PFSK-1 (cell line): ENCODE results near the gene SNX7.

Experiments
- FOXP2 ChIP-seq: optimal IDR thresholded peaks from 2 replicates; pipeline ENCODE3; 2011; ENCODE audit warnings: borderline replicate concordance, control low read depth, inconsistent platforms; ENCODE audit not compliant: insufficient read depth; ENCODE audit errors: extremely low read length, extremely low read depth
- POLR2AphosphoS5 ChIP-seq: IDR thresholded peaks from 2 replicates; pipeline ENCODE4 v1.6.1; 2012; ENCODE audit warnings: low read depth, mild to moderate bottlenecking, control low read depth, low read length, moderate library complexity
- REST ChIP-seq, 2 experiments: IDR thresholded peaks; 2 replicates each; pipeline versions ENCODE4 v1.6.1 to v1.8.0; 2011 to 2012; ENCODE audit warnings: low read depth in 2 of 2, low read length in 2 of 2, control low read depth in 1 of 2, inconsistent platforms in 1 of 2, mild to moderate bottlenecking in 1 of 2, moderate library complexity in 1 of 2; ENCODE audit not compliant: insufficient read depth in 1 of 2
- SIN3A ChIP-seq: IDR thresholded peaks from 2 replicates; pipeline ENCODE4 v1.6.1; 2012; ENCODE audit warnings: mild to moderate bottlenecking, low read length, moderate library complexity, borderline replicate concordance; ENCODE audit not compliant: insufficient read depth
- TAF1 ChIP-seq: IDR thresholded peaks from 2 replicates; pipeline ENCODE4 v1.6.1; 2012; ENCODE audit warnings: low read length, control low read depth, borderline replicate concordance; ENCODE audit not compliant: insufficient read depth

The SNX7 gene

GRCh38 chr1:98793136-98793535, 131.6 kb downstream of the SNX7 start:
- TF ChIP-seq POLR2AphosphoS5, result no peak
- no peak for TF ChIP-seq FOXP2
- no peak for TF ChIP-seq SIN3A
- no peak for TF ChIP-seq REST (IDR thresholded peaks at IDR 0.05; ENCODE audit: insufficient read depth in 1 of 2, low read depth in 2 of 2, low read length in 2 of 2)
- no peak for TF ChIP-seq TAF1

- TF ChIP-seq FOXP2 (no peak), SIN3A (no peak), TAF1 (no peak)
These were observed 132.8 kb downstream of the SNX7 start for GRCh38 chr1:98794196-98794886.

GRCh38 chr1:98796049-98796448, 134.5 kb downstream of the SNX7 start:
- TF ChIP-seq SIN3A (no peak), POLR2AphosphoS5 (no peak), REST (IDR thresholded peaks at IDR 0.05; ENCODE audit: insufficient read depth in 1 of 2, low read depth in 2 of 2, low read length in 2 of 2) (no peak), FOXP2 (no peak), TAF1 (no peak)

GRCh38 chr1:98797506-98797905, 136.0 kb downstream of the SNX7 start:
- TF ChIP-seq POLR2AphosphoS5 (no peak), TAF1 (no peak), SIN3A (no peak), REST (IDR thresholded peaks at IDR 0.05; ENCODE audit: insufficient read depth in 1 of 2, low read depth in 2 of 2, low read length in 2 of 2) (no peak), FOXP2 (no peak)
